CD8-positive, alpha-beta memory T cell (primary cell): ENCODE results near the gene PHF3. TPM values are rescaled to one million over a fixed set of nuclear protein-coding genes. Genes with fewer than 3 reads are reported as not detected.

Source experiments
- CTCF ChIA-PET: fragments of 350-600 bp; sonication (Branson Sonifier 250); formaldehyde crosslinking; loops from one replicate; lab custom pipeline; 2021; ENCODE audit warnings: antibody characterized with exemption; lab: Charles Lee
- POLR2A ChIA-PET: fragments of 350-600 bp; sonication (Branson Sonifier 250); formaldehyde crosslinking; loops from one replicate; lab custom pipeline; 2021; ENCODE audit warnings: antibody characterized with exemption; lab: Charles Lee
- DNase-seq, 5 donors: peaks; one replicate each; pipeline versions ENCODE4 v3.0.0 to v3.0.0-alpha.2; 2020 to 2022; ENCODE audit warnings: mixed read lengths in 1 of 5
- H3K27ac ChIP-seq: one replicate; pipeline ENCODE4 v1.7.0; 2013; ENCODE audit warnings: low read depth, mild to moderate bottlenecking, low read length, moderate library complexity
- H3K27me3 ChIP-seq: 2 replicates; pipeline ENCODE4 v1.7.0; 2013; ENCODE audit warnings: low read length, mild to moderate bottlenecking; ENCODE audit not compliant: insufficient read depth, poor library complexity, severe bottlenecking
- H3K36me3 ChIP-seq: 2 replicates; pipeline ENCODE4 v1.7.0; 2013; ENCODE audit warnings: mild to moderate bottlenecking, low read length, moderate library complexity; ENCODE audit not compliant: insufficient read depth
- H3K4me1 ChIP-seq: 2 replicates; pipeline ENCODE4 v1.7.0; 2013; ENCODE audit warnings: mild to moderate bottlenecking, low read length, moderate library complexity; ENCODE audit not compliant: insufficient read depth
- H3K4me3 ChIP-seq: 2 replicates; pipeline ENCODE4 v1.7.0; 2013; ENCODE audit warnings: mild to moderate bottlenecking, low read length
- H3K9me3 ChIP-seq: 2 replicates; pipeline ENCODE4 v1.7.0; 2013; ENCODE audit warnings: mild to moderate bottlenecking, low read length
- H3K27ac Mint-ChIP-seq, 8 donors: one replicate each; pipeline ENCODE4 v1.8.0; 2020 to 2021; ENCODE audit warnings: mixed read lengths in 8 of 8, mild to moderate bottlenecking in 6 of 8, inconsistent platforms in 3 of 8, moderate library complexity in 3 of 8
- H3K27me3 Mint-ChIP-seq, 2 donors: one replicate each; pipeline ENCODE4 v1.8.0; 2020 to 2021; ENCODE audit warnings: mixed read lengths in 2 of 2, mild to moderate bottlenecking in 1 of 2, moderate library complexity in 1 of 2
- H3K36me3 Mint-ChIP-seq, 3 donors: one replicate each; pipeline ENCODE4 v1.8.0; 2020 to 2021; ENCODE audit warnings: mixed read lengths in 3 of 3, inconsistent platforms in 1 of 3, mild to moderate bottlenecking in 1 of 3
- H3K4me1 Mint-ChIP-seq, 3 donors: one replicate each; pipeline ENCODE4 v1.8.0; 2020 to 2021; ENCODE audit warnings: mixed read lengths in 3 of 3, inconsistent platforms in 1 of 3, mild to moderate bottlenecking in 1 of 3
- H3K4me3 Mint-ChIP-seq, 7 donors: one replicate each; pipeline ENCODE4 v1.8.0; 2020 to 2021; ENCODE audit warnings: mixed read lengths in 7 of 7, mild to moderate bottlenecking in 6 of 7, moderate library complexity in 4 of 7, inconsistent platforms in 2 of 7
- H3K9me3 Mint-ChIP-seq, 5 donors: one replicate each; pipeline ENCODE4 v1.8.0; 2020 to 2022; ENCODE audit warnings: mixed read lengths in 5 of 5, mild to moderate bottlenecking in 3 of 5, moderate library complexity in 2 of 5, inconsistent platforms in 1 of 5
- polyA plus RNA-seq: library from polyadenylated mRNA; unstranded; fragments of 300-500 nt; fragmentation: Illumina TruSeq; gene quantifications from one replicate; pipeline ENCODE4 v1.2.3, GENCODE V29; 2021
- total RNA-seq, 2 experiments: library from RNA; stranded (reverse); gene quantifications; one replicate each; pipeline ENCODE4 v1.2.3, GENCODE V29; 2021

PHF3 gene
- total and polyA plus RNA-seq, 3 experiments from 2014 or later, result 40.9 to 44.3 (median 44.1) TPM

DNA sequence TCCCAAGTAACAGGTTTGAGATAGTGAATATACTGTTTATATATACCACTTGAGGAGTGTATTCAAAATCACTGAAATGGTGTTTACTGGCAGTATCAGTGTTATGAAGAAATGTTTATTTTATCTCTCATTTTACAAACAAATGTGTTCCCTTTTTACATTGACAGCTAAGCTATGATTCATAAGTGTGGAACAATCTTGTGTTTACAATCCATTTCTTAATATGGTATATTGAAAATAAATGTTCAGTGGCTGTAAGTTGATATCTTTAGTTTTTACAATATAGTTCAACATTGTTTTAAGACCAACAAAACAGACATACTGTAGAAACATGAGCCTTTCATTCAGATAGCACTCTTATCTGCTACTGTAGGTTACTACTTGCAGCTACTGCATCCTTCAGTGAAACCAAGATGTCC, 14.3 kb downstream of the PHF3 start:
- no peaks in the 10 kb centered on the region for H3K9me3 ChIP-seq
- no peaks in the 10 kb centered on the region for H3K36me3 ChIP-seq
- H3K27me3 ChIP-seq, result no peaks in the 10 kb centered on the region
- H3K4me1 Mint-ChIP-seq, result peaks cover 72 to 97% (median 88%) of the 10 kb centered on the region in 3 donors
- ChIA-PET POLR2A (no interaction called here), CTCF (interaction anchor here (1.1 kb wide), 1 partner anchor 114 kb away, joined by 4 read pairs; no protein-coding TSS in a partner anchor)
- H3K4me3 Mint-ChIP-seq, result peak overlapping the region in 1 of 7 donors; percentile 17
- H3K27me3 Mint-ChIP-seq, result peaks cover 0 to 2% of the 10 kb centered on the region in 2 donors
- peaks cover 64% of the 10 kb centered on the region for H3K4me1 ChIP-seq
- no peak for DNase-seq
- peaks cover 4 to 25% (median 7%) of the 10 kb centered on the region in 3 donors for H3K36me3 Mint-ChIP-seq
- no peak overlapping the region for H3K27ac Mint-ChIP-seq
- no peaks in the 10 kb centered on the region for H3K9me3 Mint-ChIP-seq
- no peak overlapping the region for H3K27ac ChIP-seq
- no peak overlapping the region for H3K4me3 ChIP-seq

GRCh38 chr6:63652980-63653379, 17.4 kb downstream of the PHF3 start:
- peaks cover 4 to 15% (median 7%) of the 10 kb centered on the region in 3 donors for H3K36me3 Mint-ChIP-seq
- peaks cover 0 to 2% of the 10 kb centered on the region in 2 donors for H3K27me3 Mint-ChIP-seq
- peak overlapping the region in 5 of 7 donors; percentile 9 to 75 (median 35) for H3K4me3 Mint-ChIP-seq
- CTCF ChIA-PET, result no interaction called here
- H3K4me1 ChIP-seq, result peaks cover 67% of the 10 kb centered on the region
- H3K27ac Mint-ChIP-seq, result peak overlapping the region in 2 of 8 donors; percentile 42 to 81
- no peaks in the 10 kb centered on the region for H3K9me3 Mint-ChIP-seq
- no peaks in the 10 kb centered on the region for H3K27me3 ChIP-seq
- peaks cover 77 to 98% (median 92%) of the 10 kb centered on the region in 3 donors for H3K4me1 Mint-ChIP-seq
- POLR2A ChIA-PET, result no interaction called here
- no peak overlapping the region for H3K27ac ChIP-seq
- H3K9me3 ChIP-seq, result no peaks in the 10 kb centered on the region
- no peak for DNase-seq
- no peak overlapping the region for H3K4me3 ChIP-seq
- no peaks in the 10 kb centered on the region for H3K36me3 ChIP-seq

GRCh38 chr6:63660757-63661156, 25.2 kb downstream of the PHF3 start:
- Mint-ChIP-seq H3K4me1 (peaks cover 76 to 96% (median 93%) of the 10 kb centered on the region in 3 donors), H3K36me3 (peaks cover 0 to 1% (median 0%) of the 10 kb centered on the region in 3 donors), H3K9me3 (no peaks in the 10 kb centered on the region), H3K4me3 (peak overlapping the region in 2 of 7 donors; percentile 13 to 21), H3K27ac (peak overlapping the region in 4 of 8 donors; percentile 2 to 70 (median 32)), H3K27me3 (no peaks in the 10 kb centered on the region)
- H3K4me1 ChIP-seq, result peaks cover 70% of the 10 kb centered on the region
- no peaks in the 10 kb centered on the region for H3K36me3 ChIP-seq
- DNase-seq, result no peak
- H3K27ac ChIP-seq, result no peak overlapping the region
- H3K27me3 ChIP-seq, result no peaks in the 10 kb centered on the region
- H3K4me3 ChIP-seq, result no peak overlapping the region
- ChIA-PET POLR2A (no interaction called here), CTCF (interaction anchor here (1.3 kb wide), 1 partner anchor 10 kb away, joined by 3 read pairs; no protein-coding TSS in a partner anchor)
- H3K9me3 ChIP-seq, result no peaks in the 10 kb centered on the region

GRCh38 chr6:63661769-63662168, 26.2 kb downstream of the PHF3 start:
- H3K27ac ChIP-seq, result no peak overlapping the region
- H3K4me1 Mint-ChIP-seq, result peaks cover 74 to 94% (median 92%) of the 10 kb centered on the region in 3 donors
- H3K36me3 Mint-ChIP-seq, result peaks cover 0 to 4% (median 0%) of the 10 kb centered on the region in 3 donors
- POLR2A ChIA-PET, result no interaction called here
- H3K27ac Mint-ChIP-seq, result peak overlapping the region in 2 of 8 donors; percentile 3 to 25
- no peaks in the 10 kb centered on the region for H3K9me3 Mint-ChIP-seq
- H3K4me1 ChIP-seq, result peaks cover 64% of the 10 kb centered on the region
- DNase-seq, result no peak
- H3K27me3 ChIP-seq, result no peaks in the 10 kb centered on the region
- H3K36me3 ChIP-seq, result no peaks in the 10 kb centered on the region
- no peak overlapping the region for H3K4me3 Mint-ChIP-seq
- CTCF ChIA-PET, result interaction anchor here (0.7 kb wide), 1 partner anchor 54 kb away, joined by 3 read pairs; no protein-coding TSS in a partner anchor
- no peaks in the 10 kb centered on the region for H3K27me3 Mint-ChIP-seq
- no peak overlapping the region for H3K4me3 ChIP-seq
- H3K9me3 ChIP-seq, result no peaks in the 10 kb centered on the region

GRCh38 chr6:63663147-63663955, 27.7 kb downstream of the PHF3 start:
- H3K9me3 Mint-ChIP-seq, result no peaks in the 10 kb centered on the region
- H3K27me3 ChIP-seq, result no peaks in the 10 kb centered on the region
- H3K4me1 ChIP-seq, result peaks cover 59% of the 10 kb centered on the region
- no peak for DNase-seq
- no peaks in the 10 kb centered on the region for H3K27me3 Mint-ChIP-seq
- no peak overlapping the region for H3K27ac ChIP-seq
- peak overlapping the region in 4 of 7 donors; percentile 1 to 48 (median 3) for H3K4me3 Mint-ChIP-seq
- H3K36me3 Mint-ChIP-seq, result peaks cover 0 to 10% (median 0%) of the 10 kb centered on the region in 3 donors
- H3K27ac Mint-ChIP-seq, result peak overlapping the region in 1 of 8 donors; percentile 27
- no peak overlapping the region for H3K4me3 ChIP-seq
- ChIA-PET CTCF (no interaction called here), POLR2A (interaction anchor here (0.9 kb wide), 1 partner anchor 28 kb away, joined by 3 read pairs; the partner anchor contains the start of gene PHF3)
- no peaks in the 10 kb centered on the region for H3K36me3 ChIP-seq
- H3K9me3 ChIP-seq, result no peaks in the 10 kb centered on the region
- H3K4me1 Mint-ChIP-seq, result peaks cover 72 to 91% (median 88%) of the 10 kb centered on the region in 3 donors

- H3K36me3 Mint-ChIP-seq, result peaks cover 0 to 11% (median 0%) of the 10 kb centered on the region in 3 donors
- ChIA-PET POLR2A (interaction anchor here (0.9 kb wide), 1 partner anchor 29 kb away, joined by 3 read pairs; the partner anchor contains the start of gene PHF3), CTCF (no interaction called here)
- no peaks in the 10 kb centered on the region for H3K9me3 ChIP-seq
- DNase-seq, result no peak
- no peak overlapping the region for H3K27ac Mint-ChIP-seq
- peak overlapping the region in 3 of 7 donors; percentile 1 to 5 (median 5) for H3K4me3 Mint-ChIP-seq
- H3K4me1 Mint-ChIP-seq, result peaks cover 73 to 92% (median 88%) of the 10 kb centered on the region in 3 donors
- H3K4me1 ChIP-seq, result peaks cover 53% of the 10 kb centered on the region
- no peak overlapping the region for H3K4me3 ChIP-seq
- no peaks in the 10 kb centered on the region for H3K27me3 ChIP-seq
- H3K36me3 ChIP-seq, result no peaks in the 10 kb centered on the region
- no peak overlapping the region for H3K27ac ChIP-seq
- H3K9me3 Mint-ChIP-seq, result no peaks in the 10 kb centered on the region
- H3K27me3 Mint-ChIP-seq, result no peaks in the 10 kb centered on the region
These were observed 28.3 kb downstream of the PHF3 start for GRCh38 chr6:63663956-63664281.

DNA sequence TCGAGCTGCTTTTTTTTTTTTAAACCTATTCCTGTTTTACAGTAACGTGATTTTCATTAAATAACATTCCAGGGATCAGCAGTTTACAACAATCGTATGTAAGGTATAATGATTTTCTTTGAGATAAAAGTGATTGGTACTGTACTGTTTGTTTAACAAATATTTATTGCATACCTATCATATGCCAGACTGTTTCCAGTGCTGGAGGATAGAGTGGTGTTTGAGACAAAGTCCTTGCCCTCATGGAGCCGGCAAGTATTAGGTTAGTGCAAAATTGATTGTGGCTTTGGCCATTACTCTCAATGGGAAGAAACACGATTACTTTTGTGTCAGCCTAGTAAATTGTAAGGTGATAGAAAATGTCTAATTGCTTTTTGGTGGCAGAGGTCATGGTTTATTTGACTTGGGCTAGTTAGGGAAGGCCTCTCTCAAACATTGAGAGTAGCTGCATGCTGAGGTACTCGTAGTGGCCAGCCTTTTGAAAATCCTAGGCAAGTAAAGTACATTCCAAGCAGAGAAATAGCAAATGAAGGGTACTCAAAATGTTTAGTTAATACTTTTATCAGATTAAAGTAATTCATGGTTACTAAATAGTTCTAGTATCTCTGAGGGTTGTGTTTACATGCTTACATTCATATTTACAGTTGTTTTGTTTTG, 35.6 kb downstream of the PHF3 start:
- no peaks in the 10 kb centered on the region for H3K27me3 Mint-ChIP-seq
- peaks cover 29% of the 10 kb centered on the region for H3K4me1 ChIP-seq
- H3K27me3 ChIP-seq, result no peaks in the 10 kb centered on the region
- no peaks in the 10 kb centered on the region for H3K9me3 Mint-ChIP-seq
- H3K4me1 Mint-ChIP-seq, result peaks cover 52 to 73% (median 65%) of the 10 kb centered on the region in 3 donors
- H3K36me3 Mint-ChIP-seq, result peaks cover 0 to 26% (median 0%) of the 10 kb centered on the region in 3 donors
- no peak for DNase-seq
- ChIA-PET POLR2A (no interaction called here), CTCF (interaction anchor here (1.4 to 1.6 kb wide), 2 partner anchors 11 to 23 kb away, joined by 3 to 5 read pairs; no protein-coding TSS in a partner anchor)
- no peaks in the 10 kb centered on the region for H3K9me3 ChIP-seq
- no peak overlapping the region for H3K27ac Mint-ChIP-seq
- no peak overlapping the region for H3K4me3 ChIP-seq
- H3K36me3 ChIP-seq, result no peaks in the 10 kb centered on the region
- no peak overlapping the region for H3K27ac ChIP-seq
- H3K4me3 Mint-ChIP-seq, result no peak overlapping the region
